ENCODE results near the gene COPS8.

The COPS8 gene

DNA sequence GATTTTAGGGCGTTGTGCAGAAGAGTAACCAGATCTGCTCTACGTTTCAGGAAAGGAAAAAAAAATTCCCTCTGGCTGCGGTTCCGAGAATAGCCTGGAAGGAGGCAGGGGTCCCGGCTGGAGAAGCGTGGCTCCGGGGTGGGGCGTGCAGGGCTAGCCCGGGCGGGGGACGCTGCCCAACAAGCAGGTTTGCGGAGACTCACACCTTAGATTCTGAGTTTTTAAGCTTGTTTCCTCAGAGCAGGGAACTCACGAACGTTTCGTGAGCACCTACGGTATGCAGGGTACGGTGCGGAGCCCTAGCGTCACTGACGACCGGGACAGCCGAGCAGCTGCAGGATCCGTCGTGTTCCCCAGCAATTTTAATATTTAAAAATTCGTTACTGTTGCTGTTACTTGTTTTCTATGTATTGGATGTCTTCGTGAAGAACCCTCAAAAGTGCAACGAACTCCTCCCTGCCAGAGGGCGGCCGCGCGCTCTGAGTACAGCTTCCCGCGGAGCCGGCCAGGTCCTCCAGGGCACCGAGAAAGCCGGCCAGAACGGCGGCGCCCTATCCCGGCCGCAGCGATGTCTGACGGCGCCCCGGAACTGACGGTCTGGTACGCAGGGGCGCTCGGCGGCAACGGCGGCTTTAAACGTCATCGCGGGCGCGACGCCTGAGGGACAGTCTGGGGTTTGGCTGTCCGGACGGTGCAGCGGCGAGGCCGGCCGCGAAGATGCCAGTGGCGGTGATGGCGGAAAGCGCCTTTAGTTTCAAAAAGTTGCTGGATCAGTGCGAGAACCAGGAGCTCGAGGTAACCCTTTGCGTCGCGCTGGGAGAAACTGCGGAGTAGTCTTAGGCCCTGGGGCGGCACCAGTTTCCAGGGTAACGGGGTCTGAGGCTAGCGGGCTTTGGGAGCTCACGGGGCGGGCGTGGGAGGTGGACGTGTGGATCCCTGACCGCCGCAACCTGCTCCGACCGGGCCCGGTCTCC is at the start of gene COPS8:
TSS of gene COPS8 (plus strand) at position 642 of the 974 bp plus-strand sequence. CDS start at position 718, 76 bp downstream.
- peak; percentile 91 for DNase-seq (ENCODE audit: low spot score)

DNA sequence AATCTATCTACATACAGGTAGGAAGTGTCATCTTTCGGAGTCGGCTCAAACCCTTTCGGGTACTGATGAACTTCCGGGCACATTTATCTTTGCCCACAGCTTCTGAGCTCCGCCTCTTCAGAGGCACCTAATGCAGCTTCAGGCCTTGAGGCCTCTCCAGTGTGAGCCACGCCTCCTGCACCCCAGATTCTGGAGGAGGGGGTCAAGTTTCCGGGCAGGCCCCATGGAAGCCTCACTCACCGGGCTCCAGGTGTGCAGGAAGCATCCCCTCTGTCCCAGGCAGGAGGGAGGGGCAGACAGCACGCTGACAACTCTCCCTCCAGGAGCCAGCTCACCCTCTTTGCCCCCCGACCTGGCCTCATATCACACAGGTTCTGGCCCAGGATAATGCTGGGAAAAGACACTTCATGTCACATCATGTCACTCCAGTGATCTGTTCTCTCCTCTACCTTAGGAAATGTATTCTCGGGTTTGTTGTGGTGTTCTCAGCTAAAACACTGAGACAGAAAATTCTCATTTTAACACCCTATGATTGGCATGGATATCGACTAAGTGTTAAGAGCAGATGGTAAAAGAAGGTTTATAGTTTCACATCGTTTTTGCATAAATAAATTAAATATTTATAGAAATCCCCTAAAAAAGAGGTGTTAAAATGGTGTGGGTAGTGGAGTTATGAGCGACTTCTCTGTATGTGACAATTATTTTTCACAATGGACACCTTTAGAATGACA is 46.2 kb upstream of the COPS8 start:
- DNase-seq (ENCODE audit: low spot score) = no peak

DNA sequence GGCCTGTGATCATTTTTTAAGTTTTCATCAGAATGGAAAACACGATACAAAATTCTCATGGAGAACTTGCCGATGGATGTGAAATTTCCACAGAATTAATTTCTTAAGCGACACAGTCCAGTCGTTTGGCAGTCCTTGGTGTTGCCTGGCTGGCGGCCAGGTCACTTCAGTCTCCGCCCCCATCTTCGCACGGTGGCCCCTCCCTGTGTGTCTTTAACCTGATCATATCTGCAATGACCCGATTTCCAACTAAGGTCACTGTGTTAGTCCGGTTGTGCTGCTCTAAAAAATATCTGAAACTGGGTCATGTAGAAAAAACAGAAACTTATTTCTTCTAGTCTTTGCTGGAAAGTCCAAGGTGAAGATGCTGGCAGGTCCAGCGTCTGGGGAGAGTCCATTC is 44.5 kb upstream of the COPS8 start:
- DNase-seq (ENCODE audit: low spot score) = no peak

DNA sequence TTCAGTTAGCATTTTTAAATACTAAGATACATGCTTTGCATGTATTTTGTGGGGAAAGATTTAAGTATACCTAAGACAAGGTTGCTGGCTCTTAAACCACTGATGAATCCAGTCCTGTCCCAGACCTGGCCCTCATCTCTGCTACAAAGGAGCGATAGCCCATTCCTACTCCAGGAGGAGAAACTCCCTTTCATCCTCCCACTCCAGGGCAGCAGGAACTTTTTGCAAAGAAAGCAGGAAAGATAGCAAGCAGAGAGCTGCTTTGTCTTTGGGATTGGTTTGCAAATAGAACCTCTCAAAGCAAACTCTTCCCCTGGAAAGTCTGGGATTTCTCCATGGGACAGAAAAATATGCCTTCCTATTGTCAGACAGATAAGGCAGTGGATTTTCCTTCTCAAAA is 43.6 kb upstream of the COPS8 start:
- DNase-seq (ENCODE audit: low spot score) = no peak

DNA sequence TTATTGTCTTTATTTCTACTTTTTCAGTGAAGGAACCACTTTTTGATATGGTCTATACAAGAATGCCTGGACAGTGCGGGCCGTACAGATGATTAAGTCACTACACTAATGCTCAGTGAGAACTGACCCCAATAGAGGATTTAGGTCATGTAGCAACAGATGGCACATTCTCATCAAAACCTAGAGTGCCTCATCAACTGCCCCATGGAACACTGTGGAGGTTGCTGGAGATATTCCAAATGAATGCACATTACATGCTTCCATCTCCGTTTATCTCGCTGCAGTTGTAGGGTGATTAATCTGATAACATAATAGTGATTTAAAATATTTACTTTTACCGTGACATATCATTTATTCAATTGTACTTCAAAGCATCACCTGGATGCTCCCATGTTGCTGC is 41.8 kb upstream of the COPS8 start:
- no peak for DNase-seq (ENCODE audit: low spot score)

DNA sequence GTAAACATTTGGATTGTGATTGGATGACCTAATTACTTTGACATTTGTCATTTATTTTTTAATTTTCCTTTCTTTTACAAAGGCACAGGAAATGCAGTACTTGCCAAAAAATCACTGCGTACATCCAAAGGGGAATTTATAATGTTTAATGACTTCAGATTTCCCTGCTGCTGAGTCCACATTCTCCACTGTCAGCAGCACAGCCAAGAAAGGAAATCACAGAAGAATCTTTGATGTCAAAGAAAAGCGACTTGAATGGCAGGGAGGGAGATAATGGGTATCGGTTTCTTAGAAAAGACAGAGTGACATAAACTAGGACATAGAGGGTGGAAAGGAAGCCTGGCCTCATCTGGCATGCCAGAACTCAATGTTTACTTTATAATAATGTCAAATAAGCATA is 41.4 kb upstream of the COPS8 start:
- DNase-seq (ENCODE audit: low spot score) = no peak

DNA sequence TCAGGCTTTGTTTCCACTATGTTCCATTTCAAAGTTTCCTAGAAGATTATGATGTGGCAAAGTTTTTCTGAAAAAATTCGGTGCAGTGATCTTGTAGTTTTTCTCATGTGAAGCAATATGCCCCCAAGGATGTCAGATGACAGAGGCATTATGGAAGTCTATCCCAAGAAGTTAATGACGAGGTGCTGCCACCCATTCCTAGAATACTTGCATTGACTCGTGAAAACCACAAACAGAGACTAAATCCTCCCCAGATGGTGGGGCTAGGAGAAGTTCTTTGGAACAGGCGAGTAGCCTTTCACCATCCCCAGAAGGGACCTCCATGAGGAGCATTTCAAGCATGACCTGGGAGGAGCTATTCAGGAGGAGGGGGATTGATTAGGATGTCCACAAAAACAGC is 40.2 kb upstream of the COPS8 start:
- no peak for DNase-seq (ENCODE audit: low spot score)

DNA sequence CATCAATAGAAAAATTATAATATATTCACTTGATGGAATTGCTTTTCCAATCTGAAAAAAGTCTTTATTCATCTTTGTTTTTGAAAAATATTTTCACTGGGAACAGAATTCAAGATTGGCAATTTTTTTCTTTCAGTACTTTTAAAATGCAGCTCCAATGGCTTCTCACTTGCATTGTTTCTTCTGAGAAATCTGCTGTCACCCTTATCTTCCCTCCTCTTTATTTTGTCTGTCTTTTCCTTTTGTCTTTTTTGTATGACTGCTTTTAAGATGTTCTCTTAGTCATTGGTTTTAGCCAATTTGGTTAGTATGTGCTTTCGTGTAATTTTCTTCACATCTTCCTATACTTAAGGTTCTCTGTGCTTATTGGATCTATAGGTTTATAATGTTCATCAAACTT is 37.1 kb upstream of the COPS8 start:
- DNase-seq (ENCODE audit: low spot score) = no peak

DNA sequence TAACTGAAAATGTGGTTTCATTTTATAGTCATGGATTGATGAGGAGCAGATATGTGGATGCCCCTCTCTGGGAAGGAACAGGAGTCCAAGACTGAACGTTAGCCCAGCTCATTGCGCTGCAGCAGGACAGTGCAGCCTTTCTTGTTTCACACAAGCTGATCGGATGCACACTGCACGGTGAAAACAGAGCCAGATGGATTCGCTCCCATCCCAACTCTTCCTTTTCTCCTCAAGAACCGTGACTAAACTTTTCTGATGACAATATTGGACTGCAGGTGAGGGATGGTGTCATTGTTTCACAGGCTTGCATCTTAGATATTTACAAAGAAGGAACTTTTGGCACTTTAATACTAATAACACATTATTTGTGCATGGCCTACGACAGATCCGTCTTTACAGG is 33.8 kb upstream of the COPS8 start:
- no peak for DNase-seq (ENCODE audit: low spot score)

DNA sequence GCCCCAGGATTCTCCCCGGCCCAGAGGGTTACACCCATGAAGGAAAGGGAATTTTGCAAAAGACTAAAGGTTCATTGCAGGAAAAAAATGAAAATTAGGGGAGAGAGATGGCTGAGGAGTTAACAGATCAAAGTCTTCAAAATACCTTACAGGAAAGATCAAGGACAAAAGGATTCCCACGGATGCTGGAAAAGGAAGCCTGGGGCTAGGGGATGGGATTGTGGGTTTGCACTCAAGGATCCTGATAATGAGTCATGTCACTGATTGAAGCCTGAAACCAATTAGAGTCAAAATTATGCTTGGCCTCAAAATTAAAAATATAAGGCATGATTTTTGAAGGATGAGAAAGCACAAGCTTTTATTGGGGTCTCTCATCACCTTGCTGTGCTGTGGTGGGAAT is 32.6 kb upstream of the COPS8 start:
- no peak for DNase-seq (ENCODE audit: low spot score)

DNA sequence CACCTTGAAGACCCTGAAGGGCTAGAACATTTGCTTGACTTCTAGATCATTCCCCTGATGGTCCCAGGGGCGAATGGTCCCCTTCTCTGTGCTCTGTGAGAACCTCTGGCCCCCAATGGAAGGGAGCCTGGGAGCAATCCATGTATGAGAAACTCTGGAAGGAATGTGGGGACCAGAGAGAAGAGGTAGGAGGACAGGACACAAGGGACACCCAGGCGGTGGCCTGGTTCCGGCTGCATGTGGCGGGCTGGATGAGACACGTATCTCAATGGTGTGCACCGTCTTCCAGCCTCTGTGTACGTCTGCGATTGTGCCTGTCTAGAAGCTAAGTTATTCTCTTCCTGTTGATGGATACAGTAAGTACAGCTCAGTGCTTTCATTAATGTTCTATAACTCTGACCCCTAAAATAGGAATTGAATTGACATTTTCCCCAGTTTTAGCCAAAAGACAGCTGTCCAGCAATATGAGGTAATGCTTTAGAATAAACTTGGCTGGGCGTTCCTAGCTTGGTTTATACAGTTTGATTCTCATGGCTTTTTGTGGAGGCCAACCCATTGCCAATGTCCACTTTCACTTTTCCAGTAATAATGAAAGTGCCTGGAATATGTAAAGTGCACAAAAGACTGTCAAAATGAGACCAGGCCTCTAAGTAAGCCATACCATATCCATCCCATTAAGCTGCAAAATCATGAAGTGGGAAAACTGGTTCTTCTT is 30.1 kb upstream of the COPS8 start:
- DNase-seq (ENCODE audit: low spot score) = no peak

DNA sequence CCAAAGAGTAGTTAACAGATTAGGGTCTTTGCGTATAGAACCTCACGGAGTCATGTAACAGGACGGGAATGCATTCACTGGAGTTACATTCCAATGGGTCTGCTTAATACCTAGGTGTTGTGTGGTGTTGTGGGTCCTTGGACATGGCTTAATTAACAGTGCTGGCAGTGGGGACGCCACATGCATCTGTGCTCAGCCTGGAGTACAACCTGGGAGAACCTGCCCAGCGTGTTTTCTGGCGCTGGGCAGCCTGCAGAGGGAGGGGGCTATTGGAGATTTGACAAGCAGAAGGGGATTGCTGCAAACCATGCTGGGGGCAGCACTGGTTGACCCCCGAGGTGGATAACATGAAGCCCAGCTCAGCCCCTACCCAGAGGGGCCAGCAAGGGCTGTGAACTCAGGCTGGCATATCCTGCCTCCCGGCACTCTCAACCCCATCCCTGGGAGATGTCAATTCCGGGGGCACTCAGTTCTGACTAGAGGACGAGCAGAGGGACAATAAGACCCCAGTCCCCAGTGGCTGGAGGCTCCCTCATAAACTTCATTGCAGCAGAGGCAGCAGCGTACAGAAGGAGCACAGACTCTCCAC is 29.3 kb upstream of the COPS8 start:
- DNase-seq (ENCODE audit: low spot score) = no peak

DNA sequence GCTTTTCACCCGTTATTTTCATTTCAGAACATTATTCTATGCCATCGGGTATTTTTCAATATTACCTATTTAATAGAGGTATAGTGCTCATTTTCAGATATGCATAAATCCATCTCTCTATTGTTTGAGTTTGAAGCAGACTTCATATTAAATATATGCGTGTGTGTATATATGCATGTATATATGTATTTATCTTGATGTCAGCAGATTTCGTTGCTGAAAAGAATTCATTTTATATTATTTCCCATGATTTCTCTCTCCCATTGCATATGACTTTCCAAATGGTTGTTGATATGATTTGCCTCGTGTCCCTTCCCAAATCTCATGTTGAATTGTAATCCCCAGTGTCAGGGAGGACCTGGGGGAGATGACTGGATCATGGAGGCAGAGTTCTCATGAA is 28.6 kb upstream of the COPS8 start:
- DNase-seq (ENCODE audit: low spot score) = no peak

DNA sequence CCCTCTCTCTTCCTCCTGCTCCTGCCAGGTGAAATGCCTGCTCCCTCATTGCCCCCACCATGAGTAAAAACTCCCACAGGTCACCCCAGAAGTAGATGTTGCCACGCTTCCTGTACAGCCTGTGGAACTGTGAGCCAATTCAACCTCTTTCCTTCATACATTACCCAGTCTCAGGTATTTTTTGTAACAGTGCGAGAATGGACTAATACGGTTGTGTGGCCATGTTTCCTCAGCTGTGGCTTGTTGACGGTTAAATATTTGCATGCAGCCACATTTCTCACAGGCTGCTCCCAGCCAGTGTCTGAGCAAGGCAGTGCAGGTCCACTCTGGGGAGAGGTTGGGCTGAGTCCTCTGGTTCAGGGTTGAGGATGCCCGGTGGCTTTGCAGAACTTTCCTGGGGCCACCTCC is 27.8 kb upstream of the COPS8 start:
- DNase-seq (ENCODE audit: low spot score) = no peak

DNA sequence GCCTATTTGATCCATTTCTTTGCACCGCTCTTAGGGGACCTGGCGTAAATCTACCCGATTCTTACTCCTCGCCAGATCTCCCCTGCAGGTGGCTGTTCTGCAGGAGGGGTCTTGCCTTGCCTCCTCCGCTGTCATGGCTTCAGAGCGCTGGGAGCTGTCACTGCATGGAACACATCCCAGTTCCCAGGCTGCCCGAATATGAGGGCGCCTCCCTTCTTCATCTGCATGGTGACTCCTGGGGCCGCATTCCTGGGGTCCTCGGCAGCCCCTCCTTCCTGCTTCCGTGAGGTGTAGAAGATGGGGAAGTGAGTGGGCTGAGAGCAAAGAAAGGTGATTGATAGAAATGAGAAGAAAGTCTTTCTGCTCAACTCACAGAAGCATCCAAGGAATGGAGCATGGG is 27.3 kb upstream of the COPS8 start:
- DNase-seq (ENCODE audit: low spot score) = no peak

DNA sequence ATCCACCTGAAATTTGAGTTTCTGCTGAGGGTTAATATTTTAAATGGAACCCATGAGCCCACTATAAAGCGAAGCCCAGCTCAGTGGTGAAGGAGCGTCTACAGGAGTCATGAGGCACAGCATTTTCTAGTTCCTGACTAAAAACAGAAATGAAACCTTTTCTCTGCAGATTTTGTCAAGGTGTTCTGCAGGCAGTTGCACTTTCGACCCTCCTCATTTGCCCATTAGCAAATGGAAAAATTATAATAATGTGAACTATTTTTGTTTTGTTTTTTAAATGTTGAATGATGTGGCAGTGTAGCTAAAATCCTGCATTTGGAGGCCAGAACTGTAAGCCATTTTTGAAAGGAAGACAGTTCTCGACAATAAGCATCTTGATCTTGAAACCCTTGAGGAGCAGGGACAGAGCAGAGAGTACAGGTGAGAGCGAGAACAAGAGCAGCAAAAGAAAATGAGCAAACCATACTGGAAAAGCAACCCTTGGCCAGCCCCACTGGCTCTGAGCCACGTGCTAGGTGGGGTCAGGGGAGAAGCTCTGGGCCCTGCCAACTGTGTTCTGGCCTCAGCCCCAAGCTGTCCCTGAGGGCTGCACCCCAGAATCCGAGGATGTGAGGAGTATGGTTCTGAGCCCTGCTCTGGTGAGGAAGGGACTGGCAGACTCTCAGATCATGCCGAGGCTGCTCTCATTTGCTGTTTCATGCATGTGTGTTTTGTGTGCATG is 26.4 kb upstream of the COPS8 start:
- DNase-seq (ENCODE audit: low spot score) = no peak

DNA sequence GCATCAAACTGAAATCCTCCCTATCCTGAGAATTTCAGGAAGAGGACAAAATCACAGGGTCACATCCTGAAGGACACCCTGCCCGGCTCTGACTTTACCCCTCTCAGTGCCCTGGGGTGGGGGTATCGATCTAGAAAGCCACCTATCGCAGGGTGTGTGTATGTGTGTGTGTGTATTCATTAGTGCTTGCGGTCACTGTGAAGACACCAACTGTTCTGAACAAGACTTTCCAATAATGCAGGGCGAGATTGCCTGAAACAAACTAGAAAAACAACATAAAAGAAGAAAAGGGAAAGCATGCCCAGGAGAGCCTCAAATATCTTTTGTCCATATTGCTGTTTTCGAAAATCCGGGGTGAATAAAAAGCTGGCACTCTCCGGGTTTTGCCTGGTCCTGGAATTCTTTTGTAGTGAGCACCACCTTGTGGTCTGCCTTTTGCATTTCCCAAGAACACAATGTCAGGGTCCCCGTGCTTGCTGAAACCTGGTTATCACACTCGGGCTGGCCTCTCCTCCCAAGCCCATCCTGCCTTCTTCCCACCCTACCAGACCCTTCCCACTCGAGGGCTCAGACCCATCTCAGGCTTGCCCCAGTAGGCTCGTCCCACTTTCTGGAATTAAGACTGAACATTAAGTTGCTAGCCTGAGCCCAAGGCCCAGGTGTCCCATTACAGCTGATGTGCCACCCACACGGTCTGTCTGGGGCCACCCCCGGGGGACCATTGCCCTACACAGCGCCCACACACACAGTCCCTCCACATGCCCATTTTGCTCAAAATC is 25.0 kb upstream of the COPS8 start:
- DNase-seq (ENCODE audit: low spot score) = peak; percentile 53

DNA sequence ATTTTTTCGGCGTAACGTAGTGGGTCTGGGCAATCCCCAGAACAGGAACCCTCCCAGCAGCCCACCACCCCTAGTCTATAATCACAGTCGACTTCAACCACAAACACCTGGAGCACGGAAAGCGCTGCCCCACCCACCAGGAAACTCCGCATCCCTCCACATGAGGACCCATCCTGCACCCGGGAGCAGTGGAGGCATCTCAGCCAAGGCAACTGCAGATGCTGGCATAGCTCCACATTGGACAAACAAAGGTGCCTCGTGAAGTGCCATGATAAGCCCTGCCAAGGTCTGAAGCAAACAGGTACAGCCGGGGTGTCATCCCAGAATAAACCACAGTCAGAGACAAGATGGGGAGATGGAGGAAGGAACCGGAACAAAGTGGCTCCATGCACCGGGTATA is 24.3 kb upstream of the COPS8 start:
- no peak for DNase-seq (ENCODE audit: low spot score)

DNA sequence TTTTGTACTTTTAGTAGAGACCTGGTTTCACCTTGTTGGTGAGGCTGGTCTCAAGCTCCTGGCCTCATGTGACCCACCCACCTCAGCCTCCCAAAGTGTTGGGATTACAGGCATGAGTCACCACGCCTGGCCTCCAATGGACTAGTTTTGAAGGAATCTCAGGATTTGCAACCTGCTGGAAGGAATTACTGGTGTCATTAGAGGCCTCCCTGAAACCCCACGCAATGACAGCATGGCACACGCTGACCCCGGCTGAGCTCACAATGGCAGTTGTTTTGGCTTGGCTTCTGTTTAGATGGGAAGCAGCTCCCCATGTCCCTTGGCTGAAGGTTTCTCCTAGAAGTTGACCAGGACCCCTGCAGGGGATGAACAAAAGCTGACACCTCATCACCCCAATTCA is 23.1 kb upstream of the COPS8 start:
- DNase-seq (ENCODE audit: low spot score) = no peak

DNA sequence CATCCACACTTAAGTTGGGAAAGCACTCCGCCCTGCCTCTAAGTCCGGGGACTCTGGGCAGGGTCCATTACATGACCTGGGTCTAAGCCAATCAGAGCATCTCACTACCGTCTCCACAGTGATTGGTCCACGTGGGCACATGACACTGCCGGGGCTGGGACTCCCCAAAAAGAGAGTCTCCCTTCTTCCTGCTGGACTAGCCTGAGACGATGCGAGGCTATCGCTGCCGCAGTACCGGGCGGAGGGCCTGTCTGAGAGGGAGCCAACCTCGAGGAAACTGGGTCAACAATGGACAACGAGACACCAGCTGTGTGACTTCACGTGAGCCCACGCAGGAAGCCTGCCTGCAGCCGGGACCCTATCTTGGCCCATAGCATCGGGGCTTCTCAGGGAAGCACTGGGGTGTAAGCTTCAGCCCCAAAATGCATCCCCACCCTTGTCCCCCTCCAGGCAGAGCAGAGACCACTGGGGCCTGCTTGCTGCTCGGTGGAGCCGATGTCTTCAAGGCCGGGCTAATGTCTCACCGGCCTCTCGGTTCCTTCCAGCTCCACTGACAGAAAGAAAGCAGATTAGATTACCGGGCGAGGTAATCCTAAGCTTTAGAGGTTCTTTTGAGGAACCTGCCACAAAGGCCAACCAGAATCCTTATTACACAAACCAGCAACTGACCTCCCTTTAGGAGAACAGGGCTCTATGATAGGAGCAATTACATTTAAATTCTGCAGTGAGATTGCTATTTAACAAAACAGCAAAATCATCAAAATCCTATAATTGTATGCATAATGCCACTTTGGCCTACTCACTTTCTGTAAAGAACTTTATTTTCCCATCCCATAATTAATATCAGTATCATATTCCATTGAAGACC is 21.3 kb upstream of the COPS8 start:
- no peak for DNase-seq (ENCODE audit: low spot score)

Measured in globus pallidus (tissue), 1 donor.